NCI-H2171 treated with DMSO at 0.1 percent for 48 hours (cell line): Measurements from ENCODE around the gene EPHB1.
"Not testable (repeated sequence)": the region's sequence is repeated elsewhere in the genome, so short reads cannot be mapped to it uniquely, and the experiment has no call there.

Experiments
- DNase-seq: peaks from one replicate; lab custom pipeline; 2025; lab: John Stamatoyannopoulos, UW

EPHB1 gene

GRCh38 chr3:135215516-135215915 is 420.5 kb downstream of the EPHB1 start:
- DNase-seq = no peak

- no peak for DNase-seq
These were observed 421.6 kb downstream of the EPHB1 start for GRCh38 chr3:135216659-135217058.

GRCh38 chr3:135217730-135218129 is 422.7 kb downstream of the EPHB1 start:
- no peak for DNase-seq

- DNase-seq = peak; percentile 60
These were observed 423.2 kb downstream of the EPHB1 start for GRCh38 chr3:135218304-135218703.

- DNase-seq = no peak
These were observed 423.7 kb downstream of the EPHB1 start for GRCh38 chr3:135218782-135219181.

- peak; percentile 57 for DNase-seq
These were observed 429.8 kb downstream of the EPHB1 start for GRCh38 chr3:135224815-135225362.

GRCh38 chr3:135226057-135226456 is 431.0 kb downstream of the EPHB1 start:
- DNase-seq = no peak

GRCh38 chr3:135228201-135228600 is 433.1 kb downstream of the EPHB1 start:
- DNase-seq = no peak

GRCh38 chr3:135229018-135229495 is 434.0 kb downstream of the EPHB1 start:
- DNase-seq = peak; percentile 93

GRCh38 chr3:135231737-135232136 is 436.7 kb downstream of the EPHB1 start:
- no peak for DNase-seq

- DNase-seq = no peak
These were observed 437.2 kb downstream of the EPHB1 start for GRCh38 chr3:135232226-135232625.

GRCh38 chr3:135233476-135233875 is 438.4 kb downstream of the EPHB1 start:
- DNase-seq = not testable (repeated sequence)

GRCh38 chr3:135235541-135235940 is 440.5 kb downstream of the EPHB1 start:
- DNase-seq = no peak

GRCh38 chr3:135237371-135238143 is 442.5 kb downstream of the EPHB1 start:
- no peak for DNase-seq

GRCh38 chr3:135238236-135238830 is 443.3 kb downstream of the EPHB1 start:
- DNase-seq = peak; percentile 86

- no peak for DNase-seq
These were observed 444.0 kb downstream of the EPHB1 start for GRCh38 chr3:135238871-135239614.

GRCh38 chr3:135239615-135239884 is 444.5 kb downstream of the EPHB1 start:
- no peak for DNase-seq

- no peak for DNase-seq
These were observed 445.4 kb downstream of the EPHB1 start for GRCh38 chr3:135240426-135240825.

GRCh38 chr3:135242285-135242684 is 447.2 kb downstream of the EPHB1 start:
- DNase-seq = no peak

- DNase-seq = no peak
These were observed 448.6 kb downstream of the EPHB1 start for GRCh38 chr3:135243616-135244015.

- DNase-seq = no peak
These were observed 451.0 kb downstream of the EPHB1 start for GRCh38 chr3:135246027-135246426.

GRCh38 chr3:135248213-135248612 is 453.2 kb downstream of the EPHB1 start:
- DNase-seq = no peak

GRCh38 chr3:135249186-135249585 is 454.1 kb downstream of the EPHB1 start:
- no peak for DNase-seq
